Parietal lobe (tissue), 1 donor: ENCODE data around the gene ZNF473. TPM values are rescaled to one million over a fixed set of nuclear protein-coding genes. Genes with fewer than 3 reads are reported as not detected.

Experiments used
- total RNA-seq: library from RNA; depleted of rRNA; stranded (reverse); fragments of >200 nt; gene quantifications from one replicate; pipeline ENCODE4 v1.2.3, GENCODE V29; 2014

ZNF473 gene
- 16.0 TPM for total RNA-seq

GRCh38 chr19:50025794-50026549 lies at the start of gene ZNF473:
Gene ZNF473 (plus strand): TSS chr19:50026005. CDS start chr19:50031083, 5,078 bp downstream.

GRCh38 chr19:50025022-50025793 lies 597 bp upstream of the ZNF473 start, which contains the start of gene VRK3:
Gene VRK3 (minus strand): TSS chr19:50025372. CDS start chr19:50016162, 9,210 bp downstream.

Other genes starting within 250 kb of the ZNF473 start
- 20.0 TPM for gene FUZ, start 212.7 kb upstream of the ZNF473 start, total RNA-seq
- gene MED25, start 207.7 kb upstream of the ZNF473 start, total RNA-seq: 31.3 TPM
- 183 TPM for gene PTOV1, start 174.8 kb upstream of the ZNF473 start, total RNA-seq
- 51.0 TPM for gene PNKP, start 158.4 kb upstream of the ZNF473 start, total RNA-seq
- 5.9 TPM for gene AKT1S1, start 148.7 kb upstream of the ZNF473 start, total RNA-seq
- gene TBC1D17, start 148.3 kb upstream of the ZNF473 start, total RNA-seq: 14.4 TPM
- gene IL4I1, start 129.1 kb upstream of the ZNF473 start, total RNA-seq: not detected
- gene ATF5, start 96.8 kb upstream of the ZNF473 start, total RNA-seq: 9.1 TPM
- gene NUP62, start 96.5 kb upstream of the ZNF473 start, total RNA-seq: 26.0 TPM
- not detected for gene SIGLEC11, start 64.8 kb upstream of the ZNF473 start, total RNA-seq
- 36.3 TPM for gene VRK3, start 633 bp upstream of the ZNF473 start, total RNA-seq
- not detected for gene IZUMO2, start 137.3 kb downstream of the ZNF473 start, total RNA-seq
- gene MYH14, start 177.6 kb downstream of the ZNF473 start, total RNA-seq: 1.6 TPM